Mucosa of rectum (tissue), 2 donors: ENCODE data around the gene ANKRD23.

Experiments used
- H3K27ac ChIP-seq, 2 donors: one replicate each; pipeline ENCODE4 v1.7.0; 2013; ENCODE audit warnings: inconsistent platforms in 2 of 2, low read depth in 2 of 2, low read length in 2 of 2
- H3K27me3 ChIP-seq, 2 donors: one replicate each; pipeline ENCODE4 v1.7.0; 2013; ENCODE audit warnings: low read length in 2 of 2; ENCODE audit not compliant: control insufficient read depth in 2 of 2, insufficient read depth in 2 of 2
- H3K36me3 ChIP-seq, 2 donors: one replicate each; pipeline ENCODE4 v1.7.0; 2013; ENCODE audit warnings: low read length in 2 of 2; ENCODE audit not compliant: control insufficient read depth in 2 of 2, insufficient read depth in 2 of 2
- H3K4me1 ChIP-seq, 2 donors: one replicate each; pipeline ENCODE4 v1.7.0; 2013; ENCODE audit warnings: low read length in 2 of 2, mild to moderate bottlenecking in 1 of 2; ENCODE audit not compliant: control insufficient read depth in 2 of 2, insufficient read depth in 2 of 2
- H3K4me3 ChIP-seq, 2 donors: one replicate each; pipeline ENCODE4 v1.7.0; 2013; ENCODE audit warnings: low read length in 2 of 2
- H3K9ac ChIP-seq, 2 donors: one replicate each; pipeline ENCODE4 v1.7.0; 2013; ENCODE audit warnings: low read length in 2 of 2, low read depth in 1 of 2, mild to moderate bottlenecking in 1 of 2
- H3K9me3 ChIP-seq, 2 donors: one replicate each; pipeline ENCODE4 v1.7.0; 2013; ENCODE audit warnings: low read length in 2 of 2; ENCODE audit not compliant: control insufficient read depth in 2 of 2
- donor health status: healthy.
- donor health status: Normal muscosa, but diverticular disease.

Gene ANKRD23

GRCh38 chr2:96884299-96885094 lies 40.7 kb upstream of the ANKRD23 start:
- Histone ChIP-seq H3K9ac (no peak overlapping the region), H3K27ac (peak overlapping the region in 1 of 2 donors; percentile 35), H3K36me3 (no peaks in the 10 kb centered on the region), H3K4me3 (no peak overlapping the region), H3K4me1 (peaks cover 18 to 22% of the 10 kb centered on the region in 2 donors), H3K9me3 (no peaks in the 10 kb centered on the region), H3K27me3 (no peaks in the 10 kb centered on the region)

- Histone ChIP-seq H3K4me1 (peaks cover 11 to 13% of the 10 kb centered on the region in 2 donors), H3K9me3 (no peaks in the 10 kb centered on the region), H3K27ac (no peak overlapping the region), H3K4me3 (no peak overlapping the region), H3K36me3 (no peaks in the 10 kb centered on the region), H3K27me3 (no peaks in the 10 kb centered on the region), H3K9ac (no peak overlapping the region)
Measured at GRCh38 chr2:96883306-96883705, 39.5 kb upstream of the ANKRD23 start.

GRCh38 chr2:96882906-96883305 lies 39.1 kb upstream of the ANKRD23 start:
- Histone ChIP-seq H3K4me3 (no peak overlapping the region), H3K4me1 (peaks cover 7 to 9% of the 10 kb centered on the region in 2 donors), H3K27ac (no peak overlapping the region), H3K36me3 (no peaks in the 10 kb centered on the region), H3K9ac (no peak overlapping the region), H3K9me3 (no peaks in the 10 kb centered on the region), H3K27me3 (no peaks in the 10 kb centered on the region)

GRCh38 chr2:96882230-96882629 lies 38.4 kb upstream of the ANKRD23 start:
- peaks cover under 1 to 3% of the 10 kb centered on the region in 2 donors for H3K4me1 ChIP-seq
- H3K36me3 ChIP-seq, result no peaks in the 10 kb centered on the region
- no peaks in the 10 kb centered on the region for H3K27me3 ChIP-seq
- H3K9me3 ChIP-seq, result no peaks in the 10 kb centered on the region
- H3K27ac ChIP-seq, result no peak overlapping the region
- H3K9ac ChIP-seq, result no peak overlapping the region
- no peak overlapping the region for H3K4me3 ChIP-seq

GRCh38 chr2:96881349-96882195 lies 37.8 kb upstream of the ANKRD23 start:
- no peak overlapping the region for H3K4me3 ChIP-seq
- H3K9ac ChIP-seq, result no peak overlapping the region
- no peak overlapping the region for H3K27ac ChIP-seq
- no peaks in the 10 kb centered on the region for H3K9me3 ChIP-seq
- H3K27me3 ChIP-seq, result no peaks in the 10 kb centered on the region
- no peaks in the 10 kb centered on the region for H3K36me3 ChIP-seq
- no peaks in the 10 kb centered on the region for H3K4me1 ChIP-seq

- Histone ChIP-seq H3K9me3 (no peaks in the 10 kb centered on the region), H3K36me3 (no peaks in the 10 kb centered on the region), H3K4me1 (no peaks in the 10 kb centered on the region), H3K27ac (no peak overlapping the region), H3K27me3 (no peaks in the 10 kb centered on the region), H3K9ac (no peak overlapping the region), H3K4me3 (no peak overlapping the region)
Measured at GRCh38 chr2:96880891-96881273, 37.1 kb upstream of the ANKRD23 start.

- Histone ChIP-seq H3K9ac (no peak overlapping the region), H3K9me3 (no peaks in the 10 kb centered on the region), H3K27ac (no peak overlapping the region), H3K4me3 (no peak overlapping the region), H3K27me3 (no peaks in the 10 kb centered on the region), H3K36me3 (no peaks in the 10 kb centered on the region), H3K4me1 (peaks cover 0 to 4% of the 10 kb centered on the region in 2 donors)
Measured at GRCh38 chr2:96879545-96880040, 35.8 kb upstream of the ANKRD23 start.

- H3K27me3 ChIP-seq, result no peaks in the 10 kb centered on the region
- H3K4me3 ChIP-seq, result no peak overlapping the region
- H3K4me1 ChIP-seq, result peaks cover 0 to 10% of the 10 kb centered on the region in 2 donors
- no peaks in the 10 kb centered on the region for H3K9me3 ChIP-seq
- H3K27ac ChIP-seq, result no peak overlapping the region
- H3K36me3 ChIP-seq, result no peaks in the 10 kb centered on the region
- H3K9ac ChIP-seq, result no peak overlapping the region
Measured at GRCh38 chr2:96878796-96879544, 35.1 kb upstream of the ANKRD23 start.

GRCh38 chr2:96878171-96878570 lies 34.4 kb upstream of the ANKRD23 start:
- Histone ChIP-seq H3K36me3 (no peaks in the 10 kb centered on the region), H3K4me3 (no peak overlapping the region), H3K9ac (no peak overlapping the region), H3K4me1 (peaks cover 0 to 15% of the 10 kb centered on the region in 2 donors), H3K9me3 (no peaks in the 10 kb centered on the region), H3K27ac (no peak overlapping the region), H3K27me3 (no peaks in the 10 kb centered on the region)
